ENCODE data around the gene UNC13D. TPM values are rescaled to one million over a fixed set of nuclear protein-coding genes. Genes with fewer than 3 reads are reported as not detected.
A peak's percentile ranks its signal among the peaks of the same experiment; 100 is the strongest.

The UNC13D gene
- total RNA-seq, 1 experiment from 2014 or later: 20.2 TPM

- no peaks in the 10 kb centered on the region for H3K9me2 ChIP-seq (ENCODE audit: insufficient read depth)
- BruUV-seq (replicated peaks): no TSS peak
- peaks cover 27% of the 10 kb centered on the region for H3K79me2 ChIP-seq (ENCODE audit: insufficient read depth, low read length)
- CTCF ChIA-PET: interaction anchor here (0.8 to 1.8 kb wide), 6 partner anchors 12 to 261 kb away, joined by 3 to 6 read pairs (median 4); partner anchors contain the start of genes GALK1 and TSEN54
- H3K4me2 ChIP-seq (ENCODE audit: low read length): peak overlapping the region; percentile 84
- no peak for ATAC-seq
- no peaks in the 10 kb centered on the region for H3K9me3 ChIP-seq (ENCODE audit: control insufficient read depth in 1 of 2, insufficient read depth in 1 of 2, low read depth in 1 of 2, low read length in 2 of 2)
- peaks cover 22 to 59% of the 10 kb centered on the region in 2 experiments for H3K4me1 ChIP-seq (ENCODE audit: control insufficient read depth in 1 of 2, insufficient read depth in 2 of 2, low read length in 2 of 2)
- no peaks in the 10 kb centered on the region for H3K27me3 ChIP-seq (ENCODE audit: insufficient read depth, low read length)
- RAD21 ChIA-PET (ENCODE audit: low non-redundant PET in 1 of 2, low total read pairs in 2 of 2, uncharacterized antibody in 2 of 2, unreplicated experiment in 2 of 2): no interaction called here
- POLR2A ChIA-PET: interaction anchor here (0.8 to 5.1 kb wide), 12 partner anchors 9 to 201 kb away, joined by 3 to 83 read pairs (median 6); partner anchors contain the start of genes ACOX1, GALK1, TEN1 and TRIM47
- H3K27ac ChIP-seq (ENCODE audit: low read depth, low read length): no peak overlapping the region
- intact Hi-C loops (cut with micrococcal nuclease): loop anchor here (5.0 kb wide), 1 partner anchor 100 kb away; the partner anchor contains the start of gene TRIM47
- no peak for DNase-seq (ENCODE audit: low read depth, low spot score)
- no peak overlapping the region for H2AFZ ChIP-seq (ENCODE audit: low read depth, low read length, poor library complexity, severe bottlenecking)
- peaks cover 31% of the 10 kb centered on the region for H4K20me1 ChIP-seq (ENCODE audit: insufficient read depth)
- peak overlapping the region in 1 of 2 experiments; percentile 74; a peak in 2 of 4 replicates for H3K4me3 ChIP-seq (replicated peaks in 1 of 2; ENCODE audit: low read depth in 1 of 2, low read length in 2 of 2)
- peaks cover 16 to 33% of the 10 kb centered on the region in 2 experiments for H3K36me3 ChIP-seq (ENCODE audit: control insufficient read depth in 1 of 2, insufficient read depth in 2 of 2, low read length in 2 of 2)
- TF ChIP-seq TCF7L2 (IDR thresholded peaks at IDR 0.05; ENCODE audit: borderline replicate concordance, extremely low read depth, insufficient read depth, insufficient read length) (no peak), CBX3 (IDR thresholded peaks at IDR 0.05; ENCODE audit: low read depth) (no peak), JUND (IDR thresholded peaks at IDR 0.05) (no peak), YY1 (IDR thresholded peaks at IDR 0.05; ENCODE audit: extremely low read depth, insufficient replicate concordance, low read depth, low read length) (no peak), ELF1 (IDR thresholded peaks at IDR 0.05; ENCODE audit: borderline replicate concordance, low read depth) (no peak), ZNF274 (IDR thresholded peaks at IDR 0.05; ENCODE audit: low read depth, low read length) (no peak), EGR1 (IDR thresholded peaks at IDR 0.05; ENCODE audit: low read depth) (no peak)
- H3K9ac ChIP-seq (ENCODE audit: low read length): no peak overlapping the region; the same call in 1 of the 2 replicates
Measured at GRCh38 chr17:75777296-75777922, 66.8 kb downstream of the UNC13D start.

Small RNAs within 50 kb of the gene (microRNA-seq; reads per million reads assigned to microRNA genes)
- gene MIR4738 (ENCODE audit: borderline number of aligned reads): 1.2 reads per million

Other genes starting within 250 kb of the UNC13D start
- 0.12 TPM for gene SMIM5, start 211.0 kb downstream of the UNC13D start, total RNA-seq (2021; ENCODE audit: unreplicated experiment)
- 83.3 TPM for gene RECQL5, start 177.2 kb downstream of the UNC13D start, total RNA-seq (2021; ENCODE audit: unreplicated experiment)
- gene SAP30BP, start 177.1 kb downstream of the UNC13D start, total RNA-seq (2021; ENCODE audit: unreplicated experiment): 149 TPM
- 568 TPM for gene ITGB4, start 122.9 kb downstream of the UNC13D start, total RNA-seq (2021; ENCODE audit: unreplicated experiment)
- gene GALK1, start 79.2 kb downstream of the UNC13D start, total RNA-seq (2021; ENCODE audit: unreplicated experiment): 57.8 TPM
- 40.6 TPM for gene UNK, start 59.6 kb downstream of the UNC13D start, total RNA-seq (2021; ENCODE audit: unreplicated experiment)
- 132 TPM for gene WBP2, start 10.9 kb upstream of the UNC13D start, total RNA-seq (2021; ENCODE audit: unreplicated experiment)
- gene TRIM47, start 34.2 kb upstream of the UNC13D start, total RNA-seq (2021; ENCODE audit: unreplicated experiment): 86.7 TPM
- gene TRIM65, start 52.5 kb upstream of the UNC13D start, total RNA-seq (2021; ENCODE audit: unreplicated experiment): 53.0 TPM
- 219 TPM for gene MRPL38, start 60.5 kb upstream of the UNC13D start, total RNA-seq (2021; ENCODE audit: unreplicated experiment)
- gene FBF1, start 96.6 kb upstream of the UNC13D start, total RNA-seq (2021; ENCODE audit: unreplicated experiment): 22.8 TPM
- 50.2 TPM for gene ACOX1, start 134.8 kb upstream of the UNC13D start, total RNA-seq (2021; ENCODE audit: unreplicated experiment)
- 18.5 TPM for gene TEN1, start 134.8 kb upstream of the UNC13D start, total RNA-seq (2021; ENCODE audit: unreplicated experiment)
- 7.1 TPM for gene CDK3, start 156.5 kb upstream of the UNC13D start, total RNA-seq (2021; ENCODE audit: unreplicated experiment)
- gene EVPL, start 182.9 kb upstream of the UNC13D start, total RNA-seq (2021; ENCODE audit: unreplicated experiment): 58.0 TPM
- 152 TPM for gene SRP68, start 228.1 kb upstream of the UNC13D start, total RNA-seq (2021; ENCODE audit: unreplicated experiment)
- gene GALR2, start 230.4 kb upstream of the UNC13D start, total RNA-seq (2021; ENCODE audit: unreplicated experiment): 0.27 TPM
- gene ZACN, start 234.8 kb upstream of the UNC13D start, total RNA-seq (2021; ENCODE audit: unreplicated experiment): not detected